DOHH2 (cell line): ENCODE data around the gene TP63.

ENCODE experiments used
- CTCF ChIP-seq: fragments of 200-600 bp; sonication (generic); IDR thresholded peaks from one replicate; pipeline ENCODE4 v1.5.1; 2014; ENCODE audit warnings: antibody characterized with exemption, mild to moderate bottlenecking, low read depth, low read length; ENCODE audit not compliant: poor library complexity, severe bottlenecking
- EZH2phosphoT487 ChIP-seq: fragments of 200-600 bp; sonication (generic); IDR thresholded peaks from 2 replicates; pipeline ENCODE4 v1.6.1; 2017; ENCODE audit warnings: borderline replicate concordance, mild to moderate bottlenecking, antibody characterized with exemption, low read length, moderate library complexity, mixed read lengths

DNA sequence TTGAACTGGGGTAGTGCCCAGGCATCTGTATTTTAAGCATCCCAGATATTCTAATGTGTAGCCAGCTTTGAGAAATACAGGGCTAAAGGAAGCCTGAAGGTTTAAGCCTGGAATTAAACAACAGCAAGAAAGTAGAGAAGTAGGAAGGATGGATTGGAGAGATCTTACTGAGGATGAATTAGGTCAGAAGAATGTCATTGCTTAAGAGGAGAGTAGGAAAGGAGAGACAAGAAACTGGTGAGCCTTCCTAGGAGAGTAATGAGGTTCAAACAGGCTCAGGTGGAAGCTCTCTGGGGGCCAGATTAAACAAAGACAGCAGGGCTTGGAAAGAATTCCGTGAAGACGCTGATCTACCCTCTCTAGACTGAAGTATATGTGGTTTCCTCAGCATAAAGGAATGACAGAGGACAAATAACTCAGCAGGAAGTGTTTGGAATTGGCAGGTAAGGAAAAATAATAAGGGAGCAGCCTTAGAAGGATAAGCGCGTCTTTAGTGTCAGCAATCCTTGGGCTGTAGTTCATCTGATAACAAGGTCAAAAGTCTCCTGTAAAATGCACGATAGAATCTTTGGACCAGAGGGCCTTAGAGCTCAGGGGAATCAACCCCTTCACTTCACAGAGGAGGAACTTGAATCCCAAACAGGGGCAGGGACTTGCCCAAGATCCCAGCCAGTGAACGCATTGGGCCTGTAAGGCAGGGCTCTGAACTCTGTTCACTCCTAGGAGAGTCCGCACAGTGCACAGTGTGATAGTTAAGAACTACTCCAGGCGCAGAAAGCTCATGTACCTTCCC is 90.9 kb downstream of the TP63 start:
- TF ChIP-seq CTCF (no peak), EZH2phosphoT487 (no peak)
